Upper lobe of left lung (tissue), 6 donors: ENCODE data around the gene ADPRH. TPM values are rescaled to one million over a fixed set of nuclear protein-coding genes. Genes with fewer than 3 reads are reported as not detected.

Source experiments
- ATAC-seq, 2 donors: fragments of 200-7000 bp; cut with Tn5 transposase; one replicate each; pipeline ENCODE4 v1.9.1; 2022; ENCODE audit warnings: mild to moderate bottlenecking in 2 of 2, moderate library complexity in 2 of 2; ENCODE audit not compliant: low FRiP score in 2 of 2
- DNase-seq, 2 donors: peaks; one replicate each; pipeline ENCODE4 v3.0.0-alpha.2; 2019 to 2020
- H3K27ac ChIP-seq, 4 donors: fragments of 200-600 bp; sonication (generic); one replicate each; pipeline ENCODE4 v1.5.1; 2016 to 2019
- H3K27me3 ChIP-seq, 4 donors: fragments of 200-600 bp; sonication (generic); one replicate each; pipeline ENCODE4 v1.5.1; 2017 to 2019
- H3K36me3 ChIP-seq, 4 donors: fragments of 200-600 bp; sonication (generic); one replicate each; pipeline ENCODE4 v1.5.1; 2016 to 2019
- H3K4me1 ChIP-seq, 4 donors: fragments of 200-600 bp; sonication (generic); one replicate each; pipeline ENCODE4 v1.5.1; 2018 to 2019
- H3K4me3 ChIP-seq, 4 donors: fragments of 200-600 bp; sonication (generic); one replicate each; pipeline ENCODE4 v1.5.1; 2017 to 2019; ENCODE audit warnings: mild to moderate bottlenecking in 2 of 4, moderate library complexity in 1 of 4
- H3K9me3 ChIP-seq, 4 donors: fragments of 200-600 bp; sonication (generic); one replicate each; pipeline ENCODE4 v1.5.1; 2018 to 2019
- EP300 ChIP-seq, 4 donors: sonication (generic); formaldehyde crosslinking; IDR thresholded peaks; one replicate each; pipeline ENCODE4 v1.5.1; 2017; ENCODE audit warnings: antibody characterized with exemption in 4 of 4, control low read depth in 2 of 4
- POLR2A ChIP-seq, 4 donors: fragments of 450-650 bp; IDR thresholded peaks; one replicate each; pipeline ENCODE4 v1.5.1; 2016 to 2017; ENCODE audit warnings: antibody characterized with exemption in 4 of 4, mild to moderate bottlenecking in 2 of 4
- POLR2AphosphoS5 ChIP-seq, 2 donors: sonication (generic); formaldehyde crosslinking; IDR thresholded peaks; one replicate each; pipeline ENCODE4 v1.5.1; 2017; ENCODE audit warnings: antibody characterized with exemption in 2 of 2
- WGBS, 2 donors: methylation state at CpG; one replicate each; pipeline ENCODE4 v1.1.5; 2017 to 2018; 5-methylcytosine and 5-hydroxymethylcytosine counted together
- total RNA-seq, 6 donors: library from RNA; depleted of rRNA in 4 of 6; stranded (reverse); fragments of >200 nt in 4 of 6; gene quantifications; one replicate each; pipeline versions ENCODE4 v1.1.0 to v1.2.1, GENCODE V29; 2016 to 2021
- TF ChIP-seq, protein P1 (sequence below), 6 experiments: fragments of 450-650 bp in 4 of 6; fragments of 200-600 bp in 2 of 6; sonication (generic) in 2 of 6; IDR thresholded peaks; one replicate each; pipeline ENCODE4 v1.5.1; 2016 to 2019; ENCODE audit warnings: antibody characterized with exemption in 6 of 6
- donor health status: DM: no; HTN: no; CAD: no; lungs with moderate emphysema.
- donor health status: DM: no; HTN: yes; CAD: no; lungs with severe emphysema.

Gene ADPRH
- total RNA-seq, 6 donors from 2014 or later, result 18.9 to 33.8 (median 25.1) TPM

DNA sequence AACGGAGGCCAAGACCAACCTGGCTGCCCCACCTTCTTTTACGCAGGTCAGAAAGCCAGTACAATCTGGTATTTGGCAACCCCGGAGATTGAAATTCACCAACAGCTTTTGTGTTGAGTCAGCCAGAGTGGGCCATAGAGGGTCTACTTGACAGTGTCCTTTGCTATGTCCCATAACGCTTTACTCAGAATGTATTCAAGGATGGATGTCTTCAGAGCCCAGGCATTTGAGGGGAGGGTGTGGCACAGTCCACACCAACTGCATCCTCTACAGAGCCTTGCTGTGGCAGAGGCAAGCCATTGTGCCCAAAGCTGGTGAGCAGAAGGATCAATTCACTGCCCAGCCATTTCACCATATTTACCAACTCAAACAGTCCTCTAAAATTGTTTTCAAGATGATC, 36.8 kb downstream of the ADPRH start:
- 73 to 80% methylated on average over 3 to 4 of the region's 4 CpGs for WGBS, 2 donors
- no peak overlapping the region for H3K4me3 ChIP-seq
- no peak overlapping the region for H3K27ac ChIP-seq
- H3K36me3 ChIP-seq, result peaks cover 0 to 7% (median 0%) of the 10 kb centered on the region in 4 donors
- ATAC-seq (no peak), DNase-seq (no peak)
- no peaks in the 10 kb centered on the region for H3K9me3 ChIP-seq
- H3K27me3 ChIP-seq, result no peaks in the 10 kb centered on the region
- TF ChIP-seq POLR2AphosphoS5 (IDR thresholded peaks at IDR 0.05), result no peak
- no peak for TF ChIP-seq POLR2A (IDR thresholded peaks at IDR 0.05)
- TF ChIP-seq, protein P1, sequence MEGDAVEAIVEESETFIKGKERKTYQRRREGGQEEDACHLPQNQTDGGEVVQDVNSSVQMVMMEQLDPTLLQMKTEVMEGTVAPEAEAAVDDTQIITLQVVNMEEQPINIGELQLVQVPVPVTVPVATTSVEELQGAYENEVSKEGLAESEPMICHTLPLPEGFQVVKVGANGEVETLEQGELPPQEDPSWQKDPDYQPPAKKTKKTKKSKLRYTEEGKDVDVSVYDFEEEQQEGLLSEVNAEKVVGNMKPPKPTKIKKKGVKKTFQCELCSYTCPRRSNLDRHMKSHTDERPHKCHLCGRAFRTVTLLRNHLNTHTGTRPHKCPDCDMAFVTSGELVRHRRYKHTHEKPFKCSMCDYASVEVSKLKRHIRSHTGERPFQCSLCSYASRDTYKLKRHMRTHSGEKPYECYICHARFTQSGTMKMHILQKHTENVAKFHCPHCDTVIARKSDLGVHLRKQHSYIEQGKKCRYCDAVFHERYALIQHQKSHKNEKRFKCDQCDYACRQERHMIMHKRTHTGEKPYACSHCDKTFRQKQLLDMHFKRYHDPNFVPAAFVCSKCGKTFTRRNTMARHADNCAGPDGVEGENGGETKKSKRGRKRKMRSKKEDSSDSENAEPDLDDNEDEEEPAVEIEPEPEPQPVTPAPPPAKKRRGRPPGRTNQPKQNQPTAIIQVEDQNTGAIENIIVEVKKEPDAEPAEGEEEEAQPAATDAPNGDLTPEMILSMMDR (IDR thresholded peaks at IDR 0.05), result no peak
- no peak for TF ChIP-seq EP300 (IDR thresholded peaks at IDR 0.05)
- H3K4me1 ChIP-seq, result no peaks in the 10 kb centered on the region

GRCh38 chr3:119619094-119619493, 39.8 kb downstream of the ADPRH start:
- ATAC-seq (no peak), DNase-seq (no peak)
- no peak for TF ChIP-seq POLR2A (IDR thresholded peaks at IDR 0.05)
- no peak for TF ChIP-seq EP300 (IDR thresholded peaks at IDR 0.05)
- no peak for TF ChIP-seq POLR2AphosphoS5 (IDR thresholded peaks at IDR 0.05)
- TF ChIP-seq, protein P1 (IDR thresholded peaks at IDR 0.05), result no peak
- no peaks in the 10 kb centered on the region for H3K4me1 ChIP-seq
- no peak overlapping the region for H3K27ac ChIP-seq
- no peaks in the 10 kb centered on the region for H3K27me3 ChIP-seq
- H3K4me3 ChIP-seq, result no peak overlapping the region
- H3K9me3 ChIP-seq, result no peaks in the 10 kb centered on the region
- 81 to 88% methylated on average over 7 of the region's 7 CpGs for WGBS, 2 donors
- peaks cover 0 to 4% (median 0%) of the 10 kb centered on the region in 4 donors for H3K36me3 ChIP-seq

- Histone ChIP-seq H3K9me3 (no peaks in the 10 kb centered on the region), H3K27ac (no peak overlapping the region), H3K36me3 (peaks cover 0 to 4% (median 0%) of the 10 kb centered on the region in 4 donors), H3K4me1 (peaks cover 0 to 6% (median 2%) of the 10 kb centered on the region in 4 donors), H3K4me3 (no peak overlapping the region), H3K27me3 (no peaks in the 10 kb centered on the region)
- TF ChIP-seq, protein P1 (IDR thresholded peaks at IDR 0.05), result no peak
- TF ChIP-seq POLR2A (IDR thresholded peaks at IDR 0.05), result no peak
- no peak for TF ChIP-seq POLR2AphosphoS5 (IDR thresholded peaks at IDR 0.05)
- TF ChIP-seq EP300 (IDR thresholded peaks at IDR 0.05), result no peak
- DNase-seq (no peak), ATAC-seq (no peak)
- WGBS, 2 donors, result 98% methylated on average over 5 of the region's 5 CpGs
Observed at GRCh38 chr3:119620899-119621298, 41.6 kb downstream of the ADPRH start.

DNA sequence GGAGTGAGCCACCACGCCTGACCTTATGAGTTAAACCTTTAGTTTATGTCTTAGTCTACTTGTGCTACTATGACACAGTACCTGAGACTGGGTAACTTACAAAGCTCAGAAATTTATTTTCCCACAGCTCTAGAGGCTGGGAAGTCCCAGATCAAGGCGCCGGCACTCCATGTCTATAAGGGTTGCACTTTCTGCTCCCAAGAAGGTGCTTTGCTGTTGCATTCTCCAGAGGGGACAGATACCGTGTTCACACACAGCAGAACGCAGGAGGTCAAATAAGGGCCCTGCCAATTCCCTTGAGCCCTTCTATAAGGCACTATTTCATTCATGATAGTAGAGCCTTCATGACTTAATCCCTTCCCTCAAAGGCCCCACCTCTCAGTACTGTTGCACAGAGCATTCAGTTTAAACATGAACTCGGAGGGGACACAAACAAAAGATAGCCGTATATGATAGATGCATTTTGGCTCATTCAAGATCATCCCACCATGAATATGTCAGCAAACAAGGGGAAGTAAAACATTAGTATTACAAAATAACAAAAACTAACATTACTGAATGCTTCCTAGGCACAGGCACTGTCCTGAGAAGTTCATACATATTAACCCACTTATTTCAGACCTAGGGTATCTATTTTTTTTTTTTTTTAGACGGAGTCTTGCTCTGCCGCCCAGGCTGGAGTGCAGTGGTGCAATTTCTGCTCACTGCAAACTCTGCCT, 44.9 kb downstream of the ADPRH start:
- H3K27me3 ChIP-seq, result no peaks in the 10 kb centered on the region
- 90% methylated on average over 9 of the region's 9 CpGs for whole genome bisulfite sequencing, 2 donors
- ATAC-seq, result no peak
- no peak overlapping the region for H3K4me3 ChIP-seq
- no peaks in the 10 kb centered on the region for H3K9me3 ChIP-seq
- TF ChIP-seq, protein P1 (IDR thresholded peaks at IDR 0.05), result no peak
- TF ChIP-seq POLR2A (IDR thresholded peaks at IDR 0.05) (no peak), EP300 (IDR thresholded peaks at IDR 0.05) (no peak), POLR2AphosphoS5 (IDR thresholded peaks at IDR 0.05) (no peak)
- no peaks in the 10 kb centered on the region for H3K36me3 ChIP-seq
- DNase-seq, result no peak
- H3K27ac ChIP-seq, result no peak overlapping the region
- peaks cover 12 to 24% (median 21%) of the 10 kb centered on the region in 4 donors for H3K4me1 ChIP-seq
